ENCODE data around the gene KCNN3. TPM values are rescaled to one million over a fixed set of nuclear protein-coding genes. Genes with fewer than 3 reads are reported as not detected.
A peak's percentile ranks its signal among the peaks of the same experiment; 100 is the strongest.

KCNN3 gene
- total RNA-seq, 3 donors from 2014 or later (not counting 1 experiment from before 2014, with no cell fraction given) = 0.05 to 0.95 TPM; not detected in 1

- Histone ChIP-seq H3K4me3 (ENCODE audit: low read length) (no peak overlapping the region), H3K9me3 (ENCODE audit: control insufficient read depth, insufficient read depth, low read length) (no peaks in the 10 kb centered on the region), H3K27me3 (ENCODE audit: control insufficient read depth, insufficient read depth, low read length) (no peaks in the 10 kb centered on the region), H3K27ac (ENCODE audit: low read length) (no peak overlapping the region), H3K4me1 (ENCODE audit: control insufficient read depth, insufficient read depth, low read length) (no peaks in the 10 kb centered on the region), H3K36me3 (ENCODE audit: control insufficient read depth, insufficient read depth, low read length) (no peaks in the 10 kb centered on the region)
- H3K36me3 Mint-ChIP-seq = no peaks in the 10 kb centered on the region
- peaks cover 11 to 33% of the 10 kb centered on the region in 2 donors for H3K27me3 Mint-ChIP-seq (ENCODE audit: low read depth in 2 of 2)
- WGBS (ENCODE audit: insufficient coverage) = 56% methylated on average over 2 of the region's 2 CpGs
- DNase-seq = peak in 1 of 2 donors; percentile 13
- H3K4me3 Mint-ChIP-seq = no peak overlapping the region
- intact Hi-C loops (cut with micrococcal nuclease) = no loop called here
- no peaks in the 10 kb centered on the region for H3K4me1 Mint-ChIP-seq
- TF ChIP-seq, protein P1, sequence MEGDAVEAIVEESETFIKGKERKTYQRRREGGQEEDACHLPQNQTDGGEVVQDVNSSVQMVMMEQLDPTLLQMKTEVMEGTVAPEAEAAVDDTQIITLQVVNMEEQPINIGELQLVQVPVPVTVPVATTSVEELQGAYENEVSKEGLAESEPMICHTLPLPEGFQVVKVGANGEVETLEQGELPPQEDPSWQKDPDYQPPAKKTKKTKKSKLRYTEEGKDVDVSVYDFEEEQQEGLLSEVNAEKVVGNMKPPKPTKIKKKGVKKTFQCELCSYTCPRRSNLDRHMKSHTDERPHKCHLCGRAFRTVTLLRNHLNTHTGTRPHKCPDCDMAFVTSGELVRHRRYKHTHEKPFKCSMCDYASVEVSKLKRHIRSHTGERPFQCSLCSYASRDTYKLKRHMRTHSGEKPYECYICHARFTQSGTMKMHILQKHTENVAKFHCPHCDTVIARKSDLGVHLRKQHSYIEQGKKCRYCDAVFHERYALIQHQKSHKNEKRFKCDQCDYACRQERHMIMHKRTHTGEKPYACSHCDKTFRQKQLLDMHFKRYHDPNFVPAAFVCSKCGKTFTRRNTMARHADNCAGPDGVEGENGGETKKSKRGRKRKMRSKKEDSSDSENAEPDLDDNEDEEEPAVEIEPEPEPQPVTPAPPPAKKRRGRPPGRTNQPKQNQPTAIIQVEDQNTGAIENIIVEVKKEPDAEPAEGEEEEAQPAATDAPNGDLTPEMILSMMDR (IDR thresholded peaks at IDR 0.05) = no peak
- no peak for ATAC-seq
- no peak overlapping the region for H3K27ac Mint-ChIP-seq
- H3K9me3 Mint-ChIP-seq = no peaks in the 10 kb centered on the region
Observed at GRCh38 chr1:154695985-154696384, 174.1 kb downstream of the KCNN3 start.

GRCh38 chr1:154694995-154695394 lies 175.1 kb downstream of the KCNN3 start:
- Histone ChIP-seq H3K9me3 (ENCODE audit: control insufficient read depth, insufficient read depth, low read length) (no peaks in the 10 kb centered on the region), H3K4me3 (ENCODE audit: low read length) (no peak overlapping the region), H3K27ac (ENCODE audit: low read length) (no peak overlapping the region), H3K4me1 (ENCODE audit: control insufficient read depth, insufficient read depth, low read length) (no peaks in the 10 kb centered on the region), H3K36me3 (ENCODE audit: control insufficient read depth, insufficient read depth, low read length) (no peaks in the 10 kb centered on the region), H3K27me3 (ENCODE audit: control insufficient read depth, insufficient read depth, low read length) (no peaks in the 10 kb centered on the region)
- H3K27me3 Mint-ChIP-seq (ENCODE audit: low read depth in 2 of 2) = peaks cover 8 to 38% of the 10 kb centered on the region in 2 donors
- no peaks in the 10 kb centered on the region for H3K9me3 Mint-ChIP-seq
- DNase-seq = no peak
- no peak overlapping the region for H3K27ac Mint-ChIP-seq
- H3K4me1 Mint-ChIP-seq = no peaks in the 10 kb centered on the region
- TF ChIP-seq, protein P1 (IDR thresholded peaks at IDR 0.05) = no peak
- H3K36me3 Mint-ChIP-seq = no peaks in the 10 kb centered on the region
- WGBS (ENCODE audit: insufficient coverage) = 89% methylated on average over 4 of the region's 4 CpGs
- no peak for ATAC-seq
- intact Hi-C loops (cut with micrococcal nuclease) = no loop called here
- no peak overlapping the region for H3K4me3 Mint-ChIP-seq

DNA sequence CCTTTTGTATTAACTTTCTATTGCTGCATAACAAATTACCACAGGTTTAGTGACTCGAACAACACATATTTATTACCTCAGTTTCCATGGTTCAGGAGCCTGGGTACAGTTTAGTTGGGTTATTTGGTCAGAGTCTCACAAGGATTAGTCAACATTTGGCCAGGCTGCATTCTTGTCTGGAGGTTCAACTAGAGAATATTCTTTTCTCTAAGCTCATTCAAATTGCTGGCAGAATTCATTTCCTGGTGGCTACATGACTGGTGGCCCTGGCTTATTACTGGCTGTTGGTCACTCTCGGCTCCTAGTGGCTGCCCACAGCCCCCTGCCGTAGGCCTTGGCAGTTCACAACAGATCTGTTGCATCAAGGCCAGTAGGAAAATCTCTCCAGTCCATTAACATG lies 181.0 kb downstream of the KCNN3 start:
- intact Hi-C loops (cut with micrococcal nuclease) = no loop called here
- H3K4me3 Mint-ChIP-seq = no peak overlapping the region
- Histone ChIP-seq H3K9me3 (ENCODE audit: control insufficient read depth, insufficient read depth, low read length) (no peaks in the 10 kb centered on the region), H3K27me3 (ENCODE audit: control insufficient read depth, insufficient read depth, low read length) (no peaks in the 10 kb centered on the region), H3K27ac (ENCODE audit: low read length) (no peak overlapping the region), H3K36me3 (ENCODE audit: control insufficient read depth, insufficient read depth, low read length) (no peaks in the 10 kb centered on the region), H3K4me1 (ENCODE audit: control insufficient read depth, insufficient read depth, low read length) (no peaks in the 10 kb centered on the region), H3K4me3 (ENCODE audit: low read length) (no peak overlapping the region)
- H3K27me3 Mint-ChIP-seq (ENCODE audit: low read depth in 2 of 2) = peaks cover 14% of the 10 kb centered on the region in 2 donors
- H3K27ac Mint-ChIP-seq = no peak overlapping the region
- H3K4me1 Mint-ChIP-seq = no peaks in the 10 kb centered on the region
- TF ChIP-seq, protein P1 (IDR thresholded peaks at IDR 0.05) = no peak
- ATAC-seq (no peak), DNase-seq (no peak)
- H3K9me3 Mint-ChIP-seq = no peaks in the 10 kb centered on the region
- 92% methylated on average over 2 of the region's 3 CpGs for WGBS (ENCODE audit: insufficient coverage)
- no peaks in the 10 kb centered on the region for H3K36me3 Mint-ChIP-seq

DNA sequence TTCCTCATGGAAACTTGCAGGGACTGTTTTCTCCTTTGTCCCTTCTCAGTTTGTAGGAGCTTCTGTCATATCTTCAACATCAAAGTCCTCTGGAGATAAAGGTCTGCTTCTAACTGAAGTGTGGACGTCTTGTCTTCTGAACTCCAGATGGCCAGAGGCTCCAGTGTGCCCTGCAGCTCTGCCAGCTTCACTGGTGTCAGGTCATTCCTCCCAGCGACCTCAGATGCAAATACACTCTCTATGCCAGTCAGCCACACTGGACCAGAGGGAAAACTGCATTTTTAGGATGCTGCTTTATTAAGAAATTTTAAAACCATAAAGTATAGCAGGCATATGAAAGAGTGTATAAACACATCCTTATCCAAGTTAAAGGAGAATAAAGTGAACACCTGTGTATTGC lies 183.6 kb downstream of the KCNN3 start:
- Histone ChIP-seq H3K9me3 (ENCODE audit: control insufficient read depth, insufficient read depth, low read length) (no peaks in the 10 kb centered on the region), H3K27me3 (ENCODE audit: control insufficient read depth, insufficient read depth, low read length) (no peaks in the 10 kb centered on the region), H3K36me3 (ENCODE audit: control insufficient read depth, insufficient read depth, low read length) (no peaks in the 10 kb centered on the region), H3K4me1 (ENCODE audit: control insufficient read depth, insufficient read depth, low read length) (no peaks in the 10 kb centered on the region), H3K27ac (ENCODE audit: low read length) (no peak overlapping the region), H3K4me3 (ENCODE audit: low read length) (no peak overlapping the region)
- H3K9me3 Mint-ChIP-seq = no peaks in the 10 kb centered on the region
- H3K36me3 Mint-ChIP-seq = no peaks in the 10 kb centered on the region
- no peaks in the 10 kb centered on the region for H3K4me1 Mint-ChIP-seq
- intact Hi-C loops (cut with micrococcal nuclease) = no loop called here
- WGBS (ENCODE audit: insufficient coverage) = 67% methylated on average over 2 of the region's 2 CpGs
- H3K27me3 Mint-ChIP-seq (ENCODE audit: low read depth in 2 of 2) = peaks cover 7 to 13% of the 10 kb centered on the region in 2 donors
- H3K4me3 Mint-ChIP-seq = no peak overlapping the region
- H3K27ac Mint-ChIP-seq = no peak overlapping the region
- TF ChIP-seq, protein P1 (IDR thresholded peaks at IDR 0.05) = no peak
- DNase-seq (no peak), ATAC-seq (no peak)
